SIG-M5 treated with dmso at 0.1 percent for 504 hours (cell line): ENCODE results near the gene HUNK.
A peak's percentile ranks its signal among the peaks of the same experiment; 100 is the strongest.
"Not testable (repeated sequence)": the region's sequence is repeated elsewhere in the genome, so short reads cannot be mapped to it uniquely, and the experiment has no call there.

Experiments
- DNase-seq: peaks from one replicate; lab custom pipeline; 2025; ENCODE audit not compliant: unreplicated experiment; lab: John Stamatoyannopoulos, UW

The HUNK gene

DNA sequence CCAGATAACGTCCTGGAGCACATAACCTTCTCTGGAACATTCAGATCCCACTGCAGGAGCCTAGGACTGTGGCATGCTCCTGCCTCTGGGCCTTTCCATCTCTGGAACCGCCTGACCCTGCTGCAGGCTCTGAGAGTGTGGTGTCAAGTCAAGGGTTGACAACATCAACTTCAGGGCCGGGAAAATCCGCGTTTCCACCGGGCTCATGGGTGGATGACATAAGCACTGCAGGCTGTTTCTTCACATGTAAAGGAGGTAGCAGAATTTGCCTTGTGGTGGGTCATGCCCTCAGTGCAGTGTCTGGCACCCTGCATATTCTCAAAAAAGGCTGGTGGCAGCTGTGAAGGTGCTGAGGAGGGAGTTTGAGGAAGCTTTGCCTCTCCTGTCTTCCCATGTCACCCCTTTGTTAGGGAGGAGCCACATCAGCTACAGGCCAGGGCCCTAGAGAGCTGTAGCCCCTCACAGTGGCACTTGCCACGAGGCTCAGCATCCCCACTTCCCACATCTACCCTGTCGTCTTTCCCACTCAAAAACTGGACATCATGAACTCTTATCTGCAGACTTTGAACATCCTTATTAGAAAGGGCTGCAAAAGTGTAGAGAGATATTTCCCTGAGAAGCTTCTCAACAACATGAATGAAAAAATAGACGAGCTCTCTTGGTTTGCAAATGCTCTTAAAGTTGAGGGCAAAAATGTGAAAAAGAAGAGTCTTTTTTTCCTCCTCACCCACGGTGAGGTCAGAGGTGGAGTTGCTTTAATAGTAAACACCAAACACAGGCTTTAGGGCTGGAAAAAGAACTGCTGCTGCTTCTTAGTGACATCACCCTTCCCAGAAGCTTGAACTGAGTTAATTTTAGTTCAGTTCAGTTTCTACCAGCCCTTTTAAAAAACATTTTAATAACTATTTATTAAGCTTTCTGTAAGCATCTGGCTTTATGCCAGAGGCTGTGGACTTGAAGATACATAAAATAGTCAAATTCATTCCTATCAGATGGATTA lies 121.3 kb downstream of the HUNK start:
- DNase-seq = no peak

DNA sequence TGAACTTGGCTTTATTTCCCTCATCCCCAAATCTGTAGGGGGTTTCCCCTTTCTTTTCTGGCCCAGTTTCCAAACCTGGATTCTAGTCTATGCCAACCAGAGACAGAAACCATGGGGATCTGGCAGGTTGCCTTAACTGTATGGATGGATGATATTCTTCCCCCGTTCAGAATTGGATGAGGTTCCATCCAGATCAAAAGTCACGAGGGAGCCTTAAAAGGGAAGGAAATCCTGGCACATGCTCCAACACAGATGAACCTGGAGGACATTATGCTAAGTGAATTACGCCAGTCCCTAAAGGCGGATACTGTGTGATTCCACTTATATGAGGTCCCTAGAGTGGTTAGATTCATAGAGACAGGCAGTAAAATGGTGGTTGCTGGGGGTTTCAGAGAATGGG lies 124.4 kb downstream of the HUNK start:
- no peak for DNase-seq

DNA sequence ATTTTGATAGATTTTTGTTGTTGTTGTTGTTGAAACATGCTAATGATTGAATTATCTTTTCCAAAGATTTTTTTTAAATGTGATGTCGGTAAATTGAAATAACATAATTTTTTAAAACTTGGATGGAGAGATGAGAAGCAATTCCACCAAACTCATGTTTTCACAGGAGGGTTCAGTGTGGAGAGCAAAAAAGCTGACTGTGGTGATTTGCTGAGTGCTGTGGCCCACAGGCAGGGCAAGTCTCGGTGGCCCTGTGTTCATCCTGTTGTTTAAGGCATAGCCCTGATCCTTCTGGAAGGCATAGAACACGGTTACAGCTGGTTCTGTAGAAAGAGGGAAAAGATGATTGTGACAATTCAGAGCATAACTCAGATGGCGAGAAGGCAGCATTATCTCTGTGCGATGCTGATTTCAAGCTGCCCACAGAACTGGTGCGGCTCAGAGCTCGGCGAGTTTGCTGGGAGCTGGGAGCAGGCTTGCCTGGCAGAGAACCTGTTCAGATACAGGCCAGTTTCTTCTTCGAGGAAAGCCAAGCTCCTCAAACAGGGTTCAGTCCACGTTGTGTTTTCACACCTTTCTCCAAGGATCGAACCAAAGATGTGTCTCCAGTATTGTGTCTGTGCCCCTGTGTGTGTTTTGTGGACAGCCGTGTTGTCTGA lies 127.1 kb downstream of the HUNK start:
- DNase-seq = no peak

DNA sequence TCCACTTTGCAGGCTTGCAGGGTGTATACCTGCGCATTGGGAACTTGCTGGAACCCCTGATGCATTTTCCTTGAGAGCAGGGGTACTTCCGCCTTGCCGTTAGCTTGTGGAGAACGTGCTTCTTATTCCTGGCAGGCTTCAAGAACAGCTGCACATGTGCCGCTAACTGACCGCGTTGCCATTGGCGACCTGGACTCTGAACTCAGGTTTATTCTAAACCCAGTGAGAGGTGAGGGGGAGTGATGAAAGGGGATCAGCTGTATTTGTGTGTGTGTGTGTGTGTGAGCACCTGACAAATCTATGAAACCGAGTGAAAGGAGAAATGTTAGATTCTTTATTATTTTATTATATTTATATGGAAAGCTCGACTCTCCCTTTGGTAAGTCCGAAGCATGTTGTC lies 128.6 kb downstream of the HUNK start:
- DNase-seq = no peak

DNA sequence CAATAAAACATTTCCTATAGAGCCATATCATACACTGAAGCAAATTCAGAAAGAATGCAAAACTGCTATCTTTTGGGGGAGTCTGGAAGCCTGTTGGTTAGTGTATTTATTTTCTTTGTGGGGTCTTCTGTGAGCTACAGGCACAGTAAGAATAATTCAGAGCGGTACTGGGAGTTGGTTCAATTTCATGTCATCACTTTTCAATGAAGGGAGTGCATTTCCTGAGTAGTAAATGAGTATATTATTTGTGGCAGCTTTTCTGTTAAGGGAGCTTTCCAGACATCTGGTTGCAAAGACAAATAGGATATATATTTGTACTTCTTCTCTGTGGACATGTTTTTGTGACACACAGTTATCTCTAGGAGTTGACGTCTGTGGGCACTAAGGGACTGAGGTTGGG lies 130.6 kb downstream of the HUNK start:
- DNase-seq = no peak

DNA sequence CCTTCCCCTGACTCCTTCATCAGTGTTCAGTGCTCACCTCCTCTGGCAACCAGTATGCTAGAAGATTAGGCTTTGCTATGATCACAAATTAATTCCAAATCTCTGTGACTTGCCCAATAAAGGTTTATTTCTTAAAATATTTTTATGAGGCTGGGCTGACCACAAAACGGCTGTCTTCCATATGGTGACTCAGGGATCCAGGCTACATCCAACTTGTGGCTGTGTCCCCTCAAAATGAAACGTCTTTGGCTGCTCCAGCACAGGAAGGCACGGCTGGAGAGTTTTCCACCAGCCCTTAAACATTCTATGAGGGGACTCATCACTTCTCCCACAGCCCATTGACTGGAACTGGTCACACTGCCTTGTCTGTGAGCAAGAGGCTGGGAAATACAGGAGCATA lies 131.5 kb downstream of the HUNK start:
- no peak for DNase-seq

DNA sequence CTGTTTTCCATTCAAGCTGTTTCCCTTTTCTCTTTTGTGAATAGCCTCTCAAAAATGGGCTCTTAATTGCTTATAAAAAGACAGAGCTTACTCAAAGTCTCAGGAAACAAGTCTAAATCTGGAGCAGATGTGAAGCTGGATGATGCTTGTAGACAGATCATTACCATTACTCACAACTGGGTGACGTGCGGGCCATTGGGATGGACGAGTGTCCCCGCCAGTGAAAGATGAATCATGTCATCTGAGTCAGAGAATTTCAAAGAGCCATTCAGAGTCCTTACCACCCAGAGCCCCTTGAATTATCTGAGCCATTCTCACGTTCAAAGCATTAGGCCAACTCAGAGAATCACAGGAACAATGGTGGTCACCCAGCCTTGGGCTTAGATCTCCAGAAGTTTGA lies 134.6 kb downstream of the HUNK start:
- no peak for DNase-seq

DNA sequence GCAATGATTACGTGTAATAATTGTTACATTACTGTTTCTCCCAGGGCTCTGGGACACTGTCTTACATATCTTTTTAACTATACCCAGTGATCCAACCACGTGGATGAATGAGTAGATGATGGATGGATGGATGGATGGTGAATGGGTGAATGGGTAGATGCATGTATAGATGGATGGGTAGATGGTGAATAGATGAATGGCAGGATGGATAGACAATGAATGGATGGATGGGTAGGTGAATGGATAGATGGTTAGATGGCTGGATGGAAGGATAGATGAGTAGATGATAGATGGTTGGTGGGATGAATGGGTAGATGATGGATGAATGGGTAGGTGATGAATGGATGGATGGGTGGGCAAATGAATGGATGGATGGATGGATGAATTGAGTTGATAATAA lies 135.9 kb downstream of the HUNK start:
- DNase-seq = no peak

DNA sequence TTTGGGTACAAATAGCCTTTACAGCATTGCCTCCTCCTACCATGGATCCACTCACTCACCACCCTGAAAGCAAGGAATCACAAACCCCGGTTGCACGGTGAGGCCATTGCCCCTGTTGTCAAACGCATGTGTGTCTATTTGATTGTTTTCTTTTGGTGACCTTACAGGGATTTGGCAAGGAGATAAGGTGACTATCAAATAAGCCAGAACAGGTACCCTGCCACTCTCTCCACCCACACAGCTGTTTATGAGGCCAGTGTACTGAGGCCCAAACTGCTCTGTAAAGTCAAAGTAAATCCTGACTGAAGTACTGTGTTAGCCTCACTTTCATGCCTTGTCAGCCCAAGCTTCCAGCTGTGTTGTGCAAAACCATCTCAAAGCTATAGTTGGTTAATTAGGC lies 136.4 kb downstream of the HUNK start:
- no peak for DNase-seq

DNA sequence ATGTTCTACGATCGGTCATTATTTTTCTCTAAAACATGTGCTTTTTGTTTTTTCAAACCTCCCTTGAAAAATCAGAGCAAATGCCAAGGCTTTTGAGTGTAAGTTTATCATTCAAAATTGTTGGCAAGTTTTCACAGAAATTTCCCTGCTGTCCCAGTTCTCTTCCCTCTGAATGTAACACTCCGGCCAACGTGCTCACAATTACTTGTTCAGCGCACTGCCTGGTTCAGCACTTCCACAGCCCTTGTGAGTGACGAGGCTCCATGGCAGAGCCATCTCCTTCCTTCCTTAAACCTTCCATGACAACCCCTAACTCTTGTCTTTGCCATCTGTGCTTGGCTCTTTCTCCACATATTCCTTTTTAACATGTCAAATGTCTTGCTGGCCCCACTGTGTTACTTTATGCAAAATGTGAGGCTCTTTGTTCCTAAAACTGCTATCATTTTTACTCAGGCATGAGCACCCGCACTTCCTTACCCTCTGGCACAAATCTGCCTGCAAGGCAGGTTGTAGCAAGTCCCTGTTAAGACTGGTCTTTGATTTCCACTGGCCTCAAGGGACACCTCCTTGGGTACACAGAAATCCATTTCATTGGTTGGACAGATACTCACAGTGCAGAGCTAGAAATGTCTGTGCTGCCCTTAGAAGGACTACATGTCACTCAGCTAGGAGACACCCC lies 142.8 kb downstream of the HUNK start:
- DNase-seq = no peak

DNA sequence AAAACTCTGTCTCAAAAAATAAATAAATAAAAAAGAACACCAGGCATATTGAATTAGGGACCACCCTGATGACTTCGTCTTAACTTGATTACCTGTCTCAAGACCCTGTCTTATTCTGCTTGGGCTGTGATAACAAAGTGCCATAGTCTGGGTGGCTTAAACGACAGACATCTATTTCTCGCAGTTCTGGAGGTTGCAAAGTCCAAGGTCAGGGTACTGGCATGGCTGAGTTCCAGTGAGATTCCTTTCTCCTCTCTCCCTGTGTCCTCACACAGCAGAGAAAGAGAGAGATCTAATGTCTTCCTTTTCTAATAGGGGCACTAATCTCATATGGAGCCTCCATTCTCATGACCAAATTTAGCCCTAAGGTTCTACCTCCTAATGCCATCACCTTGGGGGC lies 145.6 kb downstream of the HUNK start:
- DNase-seq = no peak

DNA sequence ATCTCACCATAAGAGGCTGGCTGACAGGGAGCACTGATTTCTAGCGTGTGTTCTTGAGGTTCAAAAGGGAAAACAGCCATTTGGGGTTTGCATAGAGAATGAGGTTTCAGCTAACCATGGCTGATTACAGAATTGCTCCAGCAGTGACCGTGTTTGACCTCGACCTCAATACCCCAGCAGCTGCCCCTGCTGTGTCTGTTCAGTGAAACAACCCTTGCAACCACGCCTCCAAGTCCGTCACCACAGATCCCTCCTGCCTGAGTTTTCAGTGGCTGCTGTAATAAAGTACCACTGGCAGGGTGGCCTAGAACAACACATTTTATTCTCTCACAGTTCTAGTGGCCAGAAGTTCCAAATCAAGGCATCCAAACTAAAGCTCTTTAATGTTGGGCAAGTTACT lies 147.7 kb downstream of the HUNK start:
- DNase-seq = no peak

DNA sequence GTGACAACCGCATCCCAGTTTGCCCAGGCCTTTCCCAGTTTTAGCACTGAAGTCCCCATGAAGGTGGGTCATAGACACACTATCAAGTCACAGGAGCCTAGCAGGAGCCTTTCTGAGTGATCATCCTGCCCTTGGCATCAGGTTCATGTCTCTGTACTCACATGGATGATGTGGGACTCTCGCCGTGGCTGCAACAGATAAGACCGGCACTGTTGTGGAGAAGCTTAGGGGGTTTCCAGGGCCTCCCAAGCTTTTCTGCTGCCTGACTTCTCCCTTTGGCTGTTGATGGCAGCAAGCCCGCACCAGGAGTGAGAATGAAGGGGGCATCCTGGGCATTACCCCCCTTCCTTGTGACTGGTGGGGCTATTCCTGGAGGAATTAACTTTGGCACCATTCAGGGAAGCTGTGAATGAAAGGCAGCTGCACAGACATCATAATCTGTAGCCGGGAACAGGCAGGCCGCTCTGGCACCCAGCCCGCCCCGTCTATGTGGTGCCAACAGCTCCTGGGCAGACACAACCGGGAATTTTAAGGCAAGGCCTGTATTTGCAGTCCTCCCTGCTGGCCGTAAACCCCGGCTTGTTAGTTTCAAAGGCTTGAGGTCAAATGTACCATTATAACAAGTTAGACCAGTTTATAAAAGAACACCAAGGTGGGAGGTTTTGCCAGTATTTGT lies 148.6 kb downstream of the HUNK start:
- DNase-seq = peak; percentile 8

DNA sequence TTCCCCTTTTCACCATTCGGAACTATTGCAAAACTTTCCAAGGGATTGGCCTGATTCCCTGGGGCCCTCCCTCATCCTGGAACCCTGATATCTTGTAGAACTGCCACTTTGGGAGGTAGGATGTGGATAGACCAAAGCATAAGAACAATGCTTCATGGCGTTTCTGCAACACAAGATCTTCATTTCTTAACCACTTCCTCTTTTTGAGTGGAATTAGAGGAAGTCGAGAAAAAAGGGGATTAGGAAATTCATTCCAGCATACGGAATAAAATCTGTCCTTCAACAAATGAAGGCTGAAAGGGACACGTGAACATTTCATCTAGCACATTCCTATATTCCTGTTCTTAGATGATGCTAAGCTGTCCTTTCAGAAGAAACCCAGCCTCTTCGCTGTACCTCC lies 149.3 kb downstream of the HUNK start:
- peak; percentile 80 for DNase-seq

DNA sequence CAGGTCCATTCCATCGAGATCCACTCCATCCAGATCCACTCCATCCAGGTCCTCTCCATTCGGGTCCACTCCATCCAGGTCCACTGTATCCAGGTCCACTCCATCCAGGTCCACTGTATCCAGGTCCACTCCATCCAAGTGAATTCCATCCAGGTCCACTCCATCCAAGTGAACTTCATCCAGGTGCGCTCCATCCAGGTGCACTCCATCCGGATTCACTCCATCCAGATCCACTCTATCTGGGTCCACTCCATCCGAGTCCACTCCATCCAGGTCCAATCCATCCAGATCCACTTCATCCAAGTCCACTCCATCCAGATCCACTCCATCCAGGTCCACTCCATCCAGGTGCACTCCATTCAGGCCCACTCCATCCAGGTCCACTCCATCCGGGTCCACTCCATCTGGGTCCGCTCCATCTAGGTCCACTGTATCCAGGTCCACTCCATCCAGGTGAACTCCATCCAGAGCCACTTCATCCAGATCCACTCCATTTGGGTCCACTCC lies 157.4 kb downstream of the HUNK start:
- no peak for DNase-seq

DNA sequence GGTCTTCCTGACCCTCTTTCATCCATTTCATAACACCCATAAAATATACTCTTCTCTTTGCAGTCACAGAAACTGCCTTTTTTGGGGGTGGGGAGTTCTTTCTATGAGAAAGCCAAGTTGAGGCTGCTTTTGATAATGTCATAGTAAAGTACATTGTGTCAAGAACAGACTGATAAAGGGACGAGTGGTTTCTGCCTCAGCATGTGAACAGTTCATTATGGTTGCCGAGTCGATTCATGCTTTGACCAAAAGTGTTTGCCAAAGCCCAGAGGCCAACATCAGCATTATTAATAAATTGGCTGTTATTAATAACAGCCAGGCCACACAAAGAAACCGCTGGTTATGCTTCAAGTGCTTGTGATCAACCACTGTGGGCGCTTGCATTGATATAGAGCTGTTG lies 162.0 kb downstream of the HUNK start:
- no peak for DNase-seq

DNA sequence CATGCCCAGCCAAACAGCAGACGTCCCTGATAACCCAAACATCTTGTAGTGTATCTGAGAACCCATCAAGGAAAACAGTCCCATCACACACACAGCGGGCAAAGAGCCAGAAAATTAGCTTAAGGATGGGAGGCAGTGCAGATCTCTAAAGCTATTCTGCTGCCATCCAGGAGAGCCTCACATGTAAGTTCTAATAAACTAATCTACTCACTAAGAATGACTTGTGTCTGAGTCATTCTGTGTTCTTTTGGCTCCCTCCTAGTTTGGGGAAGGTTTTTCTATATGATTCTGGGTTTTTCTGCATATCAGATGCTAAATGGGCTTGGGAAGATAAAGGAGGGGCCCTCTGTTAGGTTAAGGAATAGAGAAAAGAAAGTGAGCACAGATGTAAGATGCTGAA lies 162.8 kb downstream of the HUNK start:
- no peak for DNase-seq

DNA sequence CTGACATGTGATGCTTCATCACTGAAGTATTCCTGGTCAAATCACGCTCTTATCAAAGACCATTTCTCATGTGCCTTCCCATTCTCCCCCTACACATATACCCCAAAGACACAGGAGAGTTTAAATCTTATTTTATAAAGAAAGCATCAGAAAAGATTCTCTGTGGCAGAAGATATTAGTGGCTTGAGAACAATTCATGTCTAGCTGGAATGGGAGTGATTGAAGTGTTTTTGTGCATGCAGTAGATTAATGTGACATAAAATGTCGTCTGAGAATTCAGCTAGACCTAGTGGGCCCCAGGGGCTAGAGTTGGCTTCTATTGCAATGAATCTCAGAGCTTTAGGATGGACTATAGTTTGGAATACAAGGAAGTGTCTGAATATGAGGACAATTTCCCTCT lies 163.9 kb downstream of the HUNK start:
- no peak for DNase-seq

DNA sequence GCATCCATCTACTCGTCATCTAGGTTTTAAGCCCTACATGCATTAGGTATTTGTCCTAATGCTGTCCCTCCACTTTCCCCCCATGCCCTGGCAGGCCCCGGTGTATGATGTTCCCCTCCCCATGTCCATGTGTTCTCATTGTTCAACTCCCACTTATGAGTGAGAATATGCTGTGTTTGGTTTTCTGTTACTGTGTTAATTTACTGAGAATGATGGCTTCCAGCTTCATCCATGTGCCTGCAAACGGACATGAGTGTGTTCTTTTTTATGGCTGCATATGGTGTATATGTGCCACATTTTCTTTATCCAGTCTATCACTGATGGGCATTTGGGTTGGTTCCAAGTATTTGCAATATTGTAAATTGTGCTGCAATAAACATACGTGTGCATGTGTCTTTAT lies 165.9 kb downstream of the HUNK start:
- not testable (repeated sequence) for DNase-seq

DNA sequence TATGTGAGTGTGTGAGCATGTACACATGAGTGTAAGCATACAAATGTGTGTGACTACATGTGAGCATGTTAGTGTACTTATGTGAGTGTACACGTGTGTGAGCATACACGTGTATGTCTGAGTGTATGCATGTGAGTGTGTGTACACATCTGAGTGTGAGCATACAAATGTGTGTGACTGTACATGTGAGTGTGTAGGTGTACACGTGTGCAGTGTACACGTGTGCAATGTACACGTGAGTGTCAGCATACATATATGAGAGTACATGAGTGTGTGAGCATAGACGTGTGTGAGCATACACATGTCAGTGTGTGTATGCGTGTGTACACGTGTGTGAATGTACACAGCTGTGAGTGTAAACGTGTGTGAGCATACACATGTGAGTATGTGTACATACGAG lies 170.6 kb downstream of the HUNK start:
- DNase-seq = no peak
